Suprapubic skin (tissue), 4 donors: Measurements from ENCODE around the gene ERAS.

Experiments used
- CTCF ChIP-seq, 2 donors: fragments of 200-600 bp in 1 of 2; fragments of 450-650 bp in 1 of 2; sonication (generic) in 1 of 2; IDR thresholded peaks; one replicate each; pipeline ENCODE4 v1.5.1; 2016 to 2019; ENCODE audit warnings: antibody characterized with exemption in 2 of 2, mild to moderate bottlenecking in 1 of 2, moderate library complexity in 1 of 2
- EP300 ChIP-seq: sonication (generic); formaldehyde crosslinking; IDR thresholded peaks from one replicate; pipeline ENCODE4 v1.6.1; 2017; ENCODE audit warnings: antibody characterized with exemption
- POLR2A ChIP-seq, 2 donors: fragments of 450-650 bp; IDR thresholded peaks; one replicate each; pipeline ENCODE4 v1.6.1; 2017; ENCODE audit warnings: antibody characterized with exemption in 2 of 2, mild to moderate bottlenecking in 2 of 2, moderate library complexity in 2 of 2
- POLR2AphosphoS5 ChIP-seq, 3 donors: sonication (generic); formaldehyde crosslinking; IDR thresholded peaks; one replicate each; pipeline ENCODE4 v1.6.1; 2017; ENCODE audit warnings: antibody characterized with exemption in 3 of 3

GRCh38 chrX:48790477-48790876 lies 35.8 kb upstream of the ERAS start:
- no peak for TF ChIP-seq CTCF (IDR thresholded peaks at IDR 0.05)
- no peak for TF ChIP-seq POLR2AphosphoS5 (IDR thresholded peaks at IDR 0.05)
- no peak for TF ChIP-seq POLR2A (IDR thresholded peaks at IDR 0.05)
- no peak for TF ChIP-seq EP300
